ENCODE results near the gene UMODL1.
A peak's percentile ranks its signal among the peaks of the same experiment; 100 is the strongest.

Gene UMODL1

DNA sequence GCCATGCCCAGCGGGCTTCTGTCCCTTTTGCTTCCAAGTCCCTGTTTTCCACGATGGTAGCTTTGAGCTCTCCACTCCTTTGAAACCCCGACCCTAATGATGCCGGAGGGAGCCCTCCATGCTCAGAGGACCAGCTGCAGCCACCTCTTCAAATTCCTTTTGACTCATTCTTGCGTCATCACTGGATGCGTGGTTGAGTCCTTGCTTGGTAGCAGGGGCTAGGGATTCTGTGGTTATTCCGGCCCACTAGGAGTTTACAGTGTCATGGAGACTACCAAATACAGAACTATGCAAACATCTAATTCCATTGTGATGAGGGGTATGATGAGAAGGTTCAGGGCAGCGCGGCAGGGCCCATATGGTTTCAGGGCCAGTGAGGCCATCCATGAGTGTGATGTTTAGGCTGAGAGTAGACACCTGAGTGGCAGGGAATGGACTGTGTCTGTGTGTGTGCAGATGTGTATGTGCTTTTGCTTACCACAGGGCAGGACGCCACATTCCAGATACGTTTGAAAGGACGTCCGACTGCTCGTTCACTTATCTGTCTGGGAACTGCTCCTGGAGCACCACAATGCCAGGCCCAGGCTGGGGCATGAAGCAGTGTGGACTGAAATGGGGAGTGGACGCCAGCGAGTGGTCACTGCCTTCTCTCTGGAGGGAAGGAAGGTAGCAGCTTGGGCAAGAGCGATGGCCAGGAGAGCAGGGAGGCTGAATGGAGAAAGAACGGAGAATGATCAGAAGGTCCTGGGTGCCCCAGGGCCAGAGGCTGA, 30.5 kb upstream of the UMODL1 start:
- peak; percentile 98 for DNase-seq (ENCODE audit: low read depth)

DNA sequence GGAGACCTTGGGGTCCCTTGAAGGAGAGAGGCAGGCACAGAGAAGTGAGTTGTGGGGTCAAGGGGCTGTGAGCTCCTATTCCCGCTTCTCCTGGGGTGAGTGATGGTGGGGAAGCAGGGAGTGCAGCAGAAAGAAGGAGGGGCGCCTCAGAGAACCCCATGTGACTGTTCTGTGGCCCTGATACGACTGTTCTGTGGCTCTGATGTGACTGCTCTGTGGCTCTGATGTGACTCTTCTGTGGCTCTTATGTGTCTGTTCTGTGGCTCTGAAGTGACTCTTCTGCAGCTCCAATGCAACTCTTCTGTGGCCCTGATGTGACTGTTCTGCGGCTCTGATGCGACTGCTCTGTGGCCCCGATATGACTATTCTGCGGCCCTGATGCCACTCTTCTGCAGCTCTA, 29.9 kb upstream of the UMODL1 start:
- no peak for DNase-seq (ENCODE audit: low read depth)

DNA sequence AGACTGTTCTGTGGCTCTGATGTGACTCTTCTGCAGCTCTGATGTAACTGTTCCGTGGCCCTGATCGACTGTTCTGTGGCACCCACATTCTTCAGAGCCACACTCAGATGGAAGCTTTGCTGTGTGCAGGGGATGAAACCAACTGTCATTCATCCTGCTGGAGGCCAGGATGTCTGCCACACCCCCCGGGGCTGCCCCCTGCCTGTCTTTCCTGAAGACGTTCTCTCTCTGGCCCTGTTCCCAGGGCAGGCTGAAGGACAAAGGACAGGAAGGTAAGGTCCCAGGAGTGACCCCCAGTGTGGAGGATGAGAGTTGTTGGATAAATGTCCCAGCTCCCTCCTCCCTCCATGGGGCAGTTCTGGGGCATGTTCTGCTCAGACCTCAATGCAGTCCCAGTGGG, 29.4 kb upstream of the UMODL1 start:
- DNase-seq (ENCODE audit: low read depth), result no peak

DNA sequence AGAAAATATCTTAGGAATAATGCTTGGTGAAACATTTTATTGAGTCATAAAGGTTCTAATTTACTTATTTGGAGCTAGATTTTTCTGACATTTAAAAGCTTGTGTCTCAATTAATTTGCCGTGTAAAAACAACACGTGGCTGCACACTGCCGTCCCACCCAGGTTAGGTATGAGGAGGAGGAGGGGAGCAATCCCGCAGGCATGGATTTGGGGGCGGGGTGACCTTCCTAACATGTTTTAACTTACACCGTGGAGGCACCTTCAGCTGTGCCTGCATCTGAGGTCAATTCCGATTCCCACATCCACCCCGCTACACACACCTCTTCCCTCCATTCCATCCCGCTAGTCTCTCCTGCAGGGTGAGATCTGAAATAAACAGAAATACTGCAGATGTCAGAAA, 28.5 kb upstream of the UMODL1 start:
- no peak for DNase-seq (ENCODE audit: low read depth)

DNA sequence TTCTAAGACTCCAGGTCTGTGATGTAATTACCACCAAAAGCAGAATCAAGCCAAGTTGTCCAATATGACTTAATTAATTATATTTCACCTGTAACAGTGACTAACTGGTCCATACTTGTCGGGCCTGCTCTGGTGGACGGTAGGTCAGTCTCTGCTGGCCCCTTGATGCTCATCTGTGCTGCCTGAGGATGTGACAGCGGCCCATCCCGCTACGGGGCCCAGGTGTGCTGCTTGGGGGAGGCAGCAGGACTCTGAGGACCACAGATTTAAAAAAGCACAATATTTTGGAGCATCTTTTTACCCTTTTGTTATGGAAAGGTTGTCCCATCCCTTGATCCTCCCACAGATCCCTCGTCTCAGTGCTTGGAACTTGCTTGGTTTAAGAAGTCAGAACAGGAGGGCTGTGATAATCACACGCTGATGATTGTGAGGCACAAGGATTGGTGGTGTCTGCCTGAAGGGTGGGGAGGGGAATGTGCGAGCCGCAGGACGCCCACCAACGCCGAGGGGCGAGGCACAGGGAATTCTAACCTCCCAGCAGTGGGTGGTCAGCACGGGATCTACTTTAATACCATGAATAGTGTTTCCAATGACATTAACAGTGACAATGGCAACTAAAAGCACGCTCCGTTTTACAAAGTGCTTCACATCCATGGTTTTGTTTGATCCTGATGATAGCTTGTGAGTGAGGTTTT, 27.8 kb upstream of the UMODL1 start:
- no peak for DNase-seq (ENCODE audit: low read depth)

DNA sequence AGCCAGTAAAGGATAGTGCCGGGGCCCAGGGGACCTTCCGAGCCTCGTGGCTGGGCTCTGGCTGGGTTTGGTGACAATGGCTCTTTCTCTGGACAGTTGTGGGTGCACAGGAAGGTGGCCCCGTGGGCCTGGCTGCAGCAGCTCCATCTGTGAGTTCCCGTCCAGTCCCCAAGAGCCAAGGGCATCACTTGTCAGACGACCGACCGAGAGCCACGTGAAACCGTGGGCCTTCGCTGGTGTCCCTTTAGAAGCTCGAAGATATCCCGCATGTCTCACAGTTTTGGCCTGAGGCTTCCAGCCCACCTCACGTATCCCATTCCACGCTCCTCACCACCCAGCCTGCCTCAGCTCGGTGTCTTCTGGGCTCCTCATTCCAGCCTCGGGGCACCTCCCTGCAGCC, 27.2 kb upstream of the UMODL1 start:
- no peak for DNase-seq (ENCODE audit: low read depth)

DNA sequence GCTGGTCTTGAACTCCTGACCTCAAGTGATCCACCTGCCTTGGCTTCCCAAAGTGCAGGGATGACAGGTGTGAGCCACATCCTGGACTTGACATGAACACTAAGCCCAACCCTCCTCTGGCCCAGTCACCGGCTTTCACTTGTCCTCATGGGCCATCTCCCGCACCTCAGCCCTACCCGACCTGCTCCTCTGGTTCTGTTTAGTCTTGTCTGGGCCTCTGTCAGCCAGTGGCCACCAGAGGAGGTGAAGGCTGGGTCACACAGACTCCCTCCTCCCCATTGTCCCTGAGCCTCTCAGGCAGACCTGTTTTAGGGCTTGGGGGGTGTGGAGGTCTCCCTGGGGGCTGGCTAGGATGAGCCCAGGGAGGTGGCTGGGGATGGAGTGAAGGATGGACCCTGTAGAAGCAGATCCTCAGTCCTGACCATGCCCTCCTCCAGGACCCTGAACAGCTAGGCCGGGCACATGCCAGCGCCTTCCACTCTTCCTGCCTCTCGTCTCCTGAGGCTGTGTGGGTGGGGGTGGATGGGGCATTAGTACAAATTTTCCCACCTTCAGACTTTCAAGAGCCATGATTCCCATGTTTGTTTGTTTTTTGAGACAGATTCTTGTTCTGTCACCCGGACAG, 26.1 kb upstream of the UMODL1 start:
- DNase-seq (ENCODE audit: low read depth), result no peak

DNA sequence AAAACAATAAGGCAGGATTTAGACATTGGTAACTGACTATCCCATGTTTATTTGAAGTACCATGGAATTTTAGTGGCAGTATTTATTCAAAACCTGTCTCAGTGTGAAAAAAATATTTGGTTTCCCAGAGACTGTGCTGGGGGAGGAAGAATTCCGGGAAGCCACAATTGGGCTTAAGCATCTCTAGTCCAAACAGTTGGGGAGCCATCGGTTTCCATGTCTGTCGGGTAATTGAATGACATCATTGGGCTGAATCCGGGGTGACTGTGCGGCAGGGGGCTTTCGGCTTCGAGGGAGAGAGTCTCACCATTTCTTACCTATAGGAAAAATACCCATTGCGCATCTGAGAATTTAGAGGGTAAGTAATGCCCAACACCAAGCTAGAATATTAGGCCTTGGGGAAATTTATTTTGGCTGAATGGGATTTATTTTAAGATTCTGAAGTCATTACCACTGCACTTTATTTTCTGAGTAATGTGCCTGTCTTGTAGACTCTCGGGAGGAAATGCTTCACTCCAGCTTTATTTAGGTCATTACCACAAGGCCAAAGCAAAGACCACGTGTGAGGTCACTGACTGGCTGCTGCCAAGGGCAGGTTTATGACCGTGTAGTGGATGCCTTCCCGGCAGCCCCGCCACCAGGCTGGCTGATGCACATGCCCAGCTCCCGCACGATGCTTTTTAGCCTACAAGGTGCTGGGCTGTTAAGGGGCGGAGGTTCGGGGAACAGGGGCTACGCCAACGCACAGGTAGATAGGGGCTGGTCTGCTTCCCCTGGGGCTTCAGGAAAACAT, 23.1 kb upstream of the UMODL1 start:
- peak; percentile 98 for DNase-seq (ENCODE audit: low read depth)

DNA sequence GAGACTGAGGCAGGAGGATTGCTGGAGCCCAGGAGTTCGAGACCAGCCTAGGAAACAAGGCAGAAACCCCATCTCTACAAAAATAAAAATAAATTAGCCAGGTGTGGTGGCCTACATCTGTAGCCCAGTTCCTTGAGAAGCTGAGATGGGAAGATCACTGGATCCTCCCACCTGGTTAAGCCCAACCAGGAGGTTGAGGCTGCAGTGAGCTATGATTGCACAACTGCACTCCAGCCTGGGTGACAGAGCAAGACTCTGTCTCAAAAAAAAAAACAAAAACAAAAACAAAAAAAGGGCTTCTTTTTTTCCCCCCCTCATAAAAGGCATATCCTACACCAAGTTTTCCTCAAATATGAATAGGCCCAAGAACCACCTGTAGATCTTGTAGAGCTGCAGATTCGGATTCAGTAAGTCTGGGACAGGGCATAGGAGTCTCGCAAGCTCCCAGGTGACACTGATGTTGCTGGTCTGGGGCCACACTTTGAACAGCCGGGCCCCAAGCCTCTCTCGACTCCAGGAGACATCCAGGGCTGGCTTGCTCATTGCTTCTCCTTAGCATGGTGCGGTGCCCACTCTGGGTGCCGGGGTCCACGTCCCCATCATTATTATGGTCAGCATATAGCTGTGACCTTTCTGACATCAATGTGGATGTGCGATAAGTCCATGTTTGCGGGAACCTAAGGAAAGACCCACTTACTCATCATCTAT, 22.1 kb upstream of the UMODL1 start:
- DNase-seq (ENCODE audit: low read depth), result no peak

DNA sequence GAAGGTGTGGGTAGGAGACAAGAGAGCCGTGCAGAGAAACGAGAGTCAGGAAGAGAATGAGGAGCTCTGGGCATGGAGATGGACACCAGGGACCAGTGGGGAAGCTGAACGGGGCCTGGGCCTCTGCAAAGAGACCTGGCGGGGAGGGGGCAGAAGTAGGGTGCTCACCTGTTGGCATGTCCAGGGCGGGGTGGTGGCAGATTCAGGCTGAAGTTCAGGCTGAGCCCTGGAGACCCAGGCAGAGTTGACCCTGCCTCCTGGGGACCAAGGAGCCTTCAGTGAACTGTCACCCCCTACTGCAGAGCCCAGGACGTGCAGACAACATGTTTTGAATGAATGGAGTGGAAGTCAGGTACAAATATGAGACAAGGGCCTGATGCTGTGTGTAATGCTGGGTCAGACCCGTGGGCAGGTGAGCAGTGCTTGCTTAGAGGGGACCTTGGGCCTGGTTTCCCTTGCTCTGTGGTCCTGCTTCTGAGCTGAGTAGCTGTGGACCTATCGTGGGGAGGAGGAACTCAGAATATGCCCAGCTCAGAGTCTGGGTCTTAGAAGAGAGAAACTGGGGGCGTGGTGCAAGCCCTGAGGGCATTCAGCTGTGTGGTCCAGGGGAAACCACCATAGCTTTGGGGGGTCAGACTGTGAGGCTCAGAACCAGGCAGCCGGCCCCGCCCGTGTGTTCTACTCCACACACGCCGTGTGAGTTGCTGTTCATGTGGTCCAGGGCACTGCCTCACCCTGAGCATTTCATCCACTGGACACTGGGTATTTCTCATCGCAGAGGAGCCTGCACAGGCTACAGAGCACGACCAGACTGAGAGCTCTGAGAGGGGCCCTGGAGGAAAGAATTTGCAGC, 21.3 kb upstream of the UMODL1 start:
- no peak for DNase-seq (ENCODE audit: low read depth)

DNA sequence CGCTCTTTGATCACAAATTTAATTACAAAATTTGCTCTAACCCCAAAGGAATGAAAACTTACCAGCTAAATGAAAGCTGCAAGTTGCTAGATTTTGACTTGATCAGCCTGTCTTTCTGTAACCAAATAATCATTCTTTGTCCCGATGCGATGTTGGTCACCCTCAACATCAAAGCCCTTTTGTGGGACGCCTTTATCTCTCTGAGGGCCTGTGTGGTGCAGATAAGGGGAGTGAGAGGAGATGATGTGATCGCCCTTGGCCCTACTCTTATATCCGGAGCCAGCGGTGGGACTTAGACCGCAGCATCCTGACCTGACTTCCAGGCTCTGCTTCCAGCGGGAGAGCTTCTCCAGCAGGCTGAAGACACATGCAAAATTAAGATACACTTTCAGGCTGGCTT, 19.3 kb upstream of the UMODL1 start:
- DNase-seq (ENCODE audit: low read depth), result no peak

DNA sequence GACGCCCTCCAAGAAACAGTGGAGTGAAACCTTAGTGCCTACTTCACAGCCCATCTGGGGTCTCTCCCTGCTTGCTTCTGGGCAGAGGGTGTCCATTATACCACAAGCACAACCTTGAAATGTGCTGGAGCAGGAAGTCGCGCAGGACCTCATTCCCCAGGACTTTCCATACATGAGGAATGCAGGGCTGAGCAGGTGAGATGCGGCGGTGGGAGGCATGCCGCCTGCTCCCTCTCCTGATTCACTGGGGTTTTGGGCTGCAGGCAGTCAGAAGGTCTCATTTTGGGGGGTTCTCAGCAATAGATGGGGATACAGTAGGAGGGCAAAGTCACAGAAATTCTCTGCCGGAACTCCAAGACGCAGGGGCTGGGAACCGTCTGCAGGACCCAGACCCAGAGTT, 15.7 kb upstream of the UMODL1 start:
- no peak for DNase-seq (ENCODE audit: low read depth)

DNA sequence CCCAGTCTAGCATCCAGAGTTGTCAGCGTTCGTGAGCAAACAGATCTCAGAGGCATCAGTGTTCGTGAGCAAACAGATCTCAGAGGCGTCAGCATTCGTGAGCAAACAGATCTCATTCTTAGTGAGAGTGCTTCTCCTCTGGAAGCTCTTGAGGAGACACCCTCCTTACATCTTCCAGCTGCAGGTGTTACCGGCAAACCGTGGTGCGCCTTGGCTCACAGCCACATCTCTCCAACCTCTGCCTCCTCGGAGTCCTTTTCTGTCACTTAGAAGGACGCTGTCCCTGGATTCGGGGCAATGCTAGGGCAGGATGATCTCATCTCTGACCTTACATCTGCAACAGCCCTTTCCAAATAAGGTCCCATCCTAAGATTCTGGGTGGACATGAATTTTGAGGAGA, 14.6 kb upstream of the UMODL1 start:
- DNase-seq (ENCODE audit: low read depth), result no peak

DNA sequence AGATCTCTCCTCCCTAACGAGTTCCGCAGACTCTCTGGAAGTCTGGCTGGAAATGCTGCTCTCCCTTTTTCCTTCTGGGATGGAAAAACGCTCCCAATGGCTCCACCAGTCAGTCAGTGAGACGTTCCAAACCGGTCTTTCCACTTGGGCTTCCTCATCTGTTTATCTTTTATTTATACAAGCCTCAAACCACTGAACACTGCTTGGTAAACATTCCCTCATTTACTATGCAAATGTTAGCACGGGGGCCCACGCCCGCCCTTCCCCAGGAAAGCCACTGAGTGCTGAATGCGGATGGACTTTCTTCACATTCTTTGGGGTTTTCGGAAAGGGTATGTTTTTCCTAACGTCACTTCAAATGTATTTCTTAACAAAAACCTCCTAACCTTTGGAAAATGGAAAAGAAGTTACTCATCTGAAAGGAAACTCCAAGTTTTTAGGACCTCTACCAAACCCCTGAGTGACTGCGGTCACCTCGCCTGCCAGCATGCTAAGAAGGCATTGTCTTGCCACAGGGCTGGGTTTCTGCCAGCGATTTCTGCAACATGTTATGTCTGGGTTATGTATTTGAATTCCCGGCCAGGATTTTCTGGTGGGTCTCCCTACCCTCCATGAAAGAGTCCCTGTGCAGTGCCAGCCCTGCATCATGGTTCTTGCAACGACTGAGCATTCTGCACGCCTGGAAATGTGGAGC, 14.0 kb upstream of the UMODL1 start:
- DNase-seq (ENCODE audit: low read depth), result peak; percentile 88

DNA sequence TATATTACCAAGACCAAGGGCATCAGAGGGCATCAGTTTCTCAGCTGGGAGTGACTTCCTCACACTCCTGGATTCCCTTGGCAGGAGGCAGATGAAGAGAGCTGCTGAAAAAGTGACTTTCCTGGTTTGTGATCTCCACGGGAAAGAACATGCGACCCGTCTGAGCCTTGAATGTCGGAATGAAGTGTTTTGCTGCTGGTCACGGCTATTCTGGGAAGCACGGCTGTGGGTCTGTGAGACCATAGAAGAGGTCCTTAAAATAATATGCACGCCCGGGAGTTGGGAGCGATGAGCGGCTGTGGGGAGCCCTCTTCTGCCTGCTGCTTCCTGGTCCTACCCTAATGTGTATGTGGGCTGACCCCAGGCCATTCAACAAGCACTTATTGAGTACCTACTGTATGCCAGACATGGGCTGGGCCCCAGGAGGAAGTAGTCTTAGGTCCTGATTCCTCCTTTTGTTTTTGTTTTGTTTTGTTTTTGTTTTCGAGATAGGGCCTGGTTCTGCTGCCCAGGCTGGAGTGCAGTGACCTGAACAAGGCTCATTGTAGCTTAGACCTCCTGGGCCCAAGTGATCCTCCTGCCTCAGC, 13.2 kb upstream of the UMODL1 start:
- DNase-seq (ENCODE audit: low read depth), result no peak

DNA sequence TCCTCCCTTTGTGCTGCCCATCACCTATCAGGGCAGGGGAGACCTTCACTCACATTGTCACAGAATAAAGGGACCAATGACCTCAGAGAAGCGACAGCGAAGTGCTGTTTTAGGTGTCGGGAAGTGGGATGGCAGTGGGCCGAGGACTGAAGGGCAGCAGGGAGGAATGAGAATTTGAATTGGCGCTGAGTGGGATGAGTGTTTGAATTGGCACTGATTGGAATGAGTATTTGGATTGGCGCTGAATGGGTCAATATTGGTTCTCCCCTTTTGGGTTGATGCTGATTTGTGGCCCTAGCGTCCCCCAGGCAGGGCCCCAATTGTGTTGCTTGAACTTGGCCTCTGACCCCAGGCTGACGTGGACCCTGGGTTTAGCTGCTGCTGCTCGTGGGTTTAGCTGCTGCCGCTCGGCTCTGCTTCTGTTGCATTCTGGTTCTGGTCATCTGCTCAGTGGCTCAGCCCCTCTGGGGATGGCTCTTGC, 12.4 kb upstream of the UMODL1 start:
- DNase-seq (ENCODE audit: low read depth), result no peak

DNA sequence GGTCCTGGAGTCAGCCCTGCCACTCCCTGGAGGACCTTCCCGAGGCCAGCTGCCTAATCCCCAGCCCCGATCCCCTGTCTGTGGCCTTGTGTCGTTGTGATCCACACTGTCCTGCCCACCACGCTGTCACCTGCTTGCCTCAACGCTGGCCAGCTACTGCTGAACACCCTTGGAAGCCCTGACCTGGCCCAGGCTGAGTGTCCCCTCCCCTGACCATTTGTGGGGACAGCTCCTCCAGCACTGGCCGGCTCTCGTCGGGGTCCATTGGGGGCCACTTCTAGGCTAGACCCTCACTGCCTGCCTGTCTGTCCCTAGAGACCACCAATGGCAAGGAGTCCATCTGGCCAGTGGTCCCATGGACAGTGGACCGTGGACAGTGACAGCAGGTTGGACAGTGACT, 12.0 kb upstream of the UMODL1 start:
- no peak for DNase-seq (ENCODE audit: low read depth)

DNA sequence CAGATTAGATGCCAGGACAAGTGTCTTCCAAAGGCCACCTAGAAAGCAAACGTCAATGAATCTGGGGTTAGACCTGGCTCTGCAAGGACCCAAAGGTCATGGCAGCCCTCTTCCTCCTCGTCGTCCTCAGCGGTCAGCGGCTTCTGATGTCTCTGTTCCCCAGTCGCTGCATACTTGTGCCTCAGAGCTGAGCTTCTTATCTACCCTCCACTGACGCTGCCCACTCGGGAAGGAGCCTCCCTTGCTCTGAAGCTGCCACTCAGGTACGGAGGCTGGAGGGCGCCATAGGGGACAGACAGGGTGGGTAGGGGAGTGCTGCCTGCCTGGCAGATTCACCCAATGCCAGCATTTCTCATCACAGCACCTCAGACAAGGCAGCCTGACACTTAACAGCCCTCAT, 11.4 kb upstream of the UMODL1 start:
- DNase-seq (ENCODE audit: low read depth), result no peak

DNA sequence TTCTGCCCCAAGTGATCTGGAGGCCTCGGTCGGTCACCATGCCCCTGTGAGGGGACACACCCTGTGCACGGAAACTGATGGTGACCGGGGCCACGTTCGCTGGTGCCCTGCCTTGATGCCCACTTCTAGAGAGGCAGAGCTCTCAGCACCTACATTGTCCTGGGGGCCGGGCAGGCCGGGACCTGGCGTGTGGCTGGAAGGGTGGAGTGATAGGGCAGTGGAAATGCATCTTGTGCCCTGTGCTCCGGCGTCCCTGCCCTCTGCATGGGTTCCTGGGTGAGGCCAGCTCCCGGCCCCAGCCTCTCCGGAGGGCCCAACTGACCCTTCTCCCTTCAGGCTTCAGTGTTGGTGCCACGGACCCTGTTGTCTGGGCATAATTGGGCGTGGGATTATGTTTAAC, 11.0 kb upstream of the UMODL1 start:
- no peak for DNase-seq (ENCODE audit: low read depth)

All from stromal cell of bone marrow (primary cell).